Colonic mucosa (tissue), 4 donors: ENCODE measurements around the gene GPX1. TPM values are rescaled to one million over a fixed set of nuclear protein-coding genes. Genes with fewer than 3 reads are reported as not detected.
A peak's percentile ranks its signal among the peaks of the same experiment; 100 is the strongest.
"Not testable (repeated sequence)": the region's sequence is repeated elsewhere in the genome, so short reads cannot be mapped to it uniquely, and the experiment has no call there.

Experiments used
- DNase-seq: peaks from one replicate; pipeline ENCODE4 v3.0.0-alpha.2; 2020
- H3K27ac ChIP-seq: fragments of 200-600 bp; one replicate; pipeline ENCODE4 v1.8.0; 2021
- H3K27me3 ChIP-seq: fragments of 200-600 bp; one replicate; pipeline ENCODE4 v1.8.0; 2021
- H3K36me3 ChIP-seq: fragments of 200-600 bp; one replicate; pipeline ENCODE4 v1.8.0; 2021
- H3K4me1 ChIP-seq: fragments of 200-600 bp; one replicate; pipeline ENCODE4 v1.8.0; 2021; ENCODE audit warnings: mild to moderate bottlenecking
- H3K4me3 ChIP-seq: fragments of 200-600 bp; one replicate; pipeline ENCODE4 v1.8.0; 2021
- H3K9ac ChIP-seq, 2 donors: one replicate each; pipeline ENCODE4 v1.7.0; 2013; ENCODE audit warnings: control low read depth in 2 of 2, low read depth in 2 of 2, low read length in 2 of 2
- H3K9me3 ChIP-seq: fragments of 200-600 bp; one replicate; pipeline ENCODE4 v1.8.0; 2021
- CTCF ChIP-seq: fragments of 200-600 bp; IDR thresholded peaks from one replicate; pipeline ENCODE4 v1.8.0; 2022; ENCODE audit warnings: antibody characterized with exemption, mild to moderate bottlenecking
- intact Hi-C: fragments of 100-400 bp; cut with DNase I; formaldehyde crosslinking; loops from one replicate; pipeline ENCODE4 v1.14.1; 2022
- total RNA-seq, 2 donors: library from RNA; stranded (reverse); fragmentation: NEBNext Ultra II Directional in 1 of 2; extraction: Animal tissue kit (Norgen Biotek cat#: 25700) in 1 of 2; gene quantifications; one replicate each; pipeline ENCODE4 v1.2.1, GENCODE V29; 2021
- donor health status: healthy.
- donor health status: DM: no; HTN: no; CAD: no.
- donor health status: DM: no; HTN: no; CAD: no.

Gene GPX1
- 100 to 1,000 TPM; 131 to 235 TPM for total RNA-seq

GRCh38 chr3:49358217-49358883 lies at the start of gene GPX1:
Gene GPX1, minus strand, starts transcription at chr3:49358353. Its CDS starts 75 bp downstream, at chr3:49358278.
- H3K9me3 ChIP-seq = no peaks in the 10 kb centered on the region
- no peak for TF ChIP-seq CTCF
- peak within 1 kb of the TSS; percentile 60 for H3K4me3 ChIP-seq
- DNase-seq = peak; percentile 97
- H3K36me3 ChIP-seq = peaks cover 13% of the 10 kb centered on the region
- intact Hi-C loops = no loop called here
- H3K9ac ChIP-seq = peak within 1 kb of the TSS; percentile 89 to 93
- H3K27me3 ChIP-seq = no peaks in the 10 kb centered on the region
- H3K27ac ChIP-seq = peak within 1 kb of the TSS; percentile 95
- peaks cover 15% of the 10 kb centered on the region for H3K4me1 ChIP-seq

- H3K4me3 ChIP-seq = no peak overlapping the region
- TF ChIP-seq CTCF = no peak
- no peak overlapping the region for H3K9ac ChIP-seq
- DNase-seq = no peak
- intact Hi-C loops = no loop called here
- no peak overlapping the region for H3K27ac ChIP-seq
- no peaks in the 10 kb centered on the region for H3K36me3 ChIP-seq
- no peaks in the 10 kb centered on the region for H3K27me3 ChIP-seq
- no peaks in the 10 kb centered on the region for H3K9me3 ChIP-seq
- H3K4me1 ChIP-seq = peaks cover 12% of the 10 kb centered on the region
Observed at GRCh38 chr3:49406571-49407565, 48.7 kb upstream of the GPX1 start.

- H3K4me1 ChIP-seq = peaks cover 16% of the 10 kb centered on the region
- intact Hi-C loops, H3K27ac ChIP-seq, H3K36me3 ChIP-seq, H3K9me3 ChIP-seq, H3K9ac ChIP-seq, H3K27me3 ChIP-seq, H3K4me3 ChIP-seq, DNase-seq: not testable (repeated sequence)
Observed at GRCh38 chr3:49405570-49405969, 47.4 kb upstream of the GPX1 start.

- H3K4me1 ChIP-seq = peaks cover 16% of the 10 kb centered on the region
- intact Hi-C loops = no loop called here
Observed at GRCh38 chr3:49403891-49404290, 45.7 kb upstream of the GPX1 start.

GRCh38 chr3:49401766-49402165 lies 43.6 kb upstream of the GPX1 start:
- Histone ChIP-seq H3K36me3 (no peaks in the 10 kb centered on the region), H3K4me1 (peaks cover 13% of the 10 kb centered on the region), H3K9ac (peak overlapping the region in 1 of 2 donors; percentile 12), H3K27ac (no peak overlapping the region), H3K27me3 (no peaks in the 10 kb centered on the region), H3K9me3 (no peaks in the 10 kb centered on the region), H3K4me3 (no peak overlapping the region)
- intact Hi-C loops = no loop called here
- no peak for TF ChIP-seq CTCF
- DNase-seq = no peak

More at GRCh38 chr3:49403891-49404290, 45.7 kb upstream of the GPX1 start:
- H3K9ac ChIP-seq = no peak overlapping the region
- TF ChIP-seq CTCF = no peak
- H3K27ac ChIP-seq = no peak overlapping the region
- no peaks in the 10 kb centered on the region for H3K27me3 ChIP-seq
- H3K9me3 ChIP-seq = no peaks in the 10 kb centered on the region
- no peak overlapping the region for H3K4me3 ChIP-seq
- no peaks in the 10 kb centered on the region for H3K36me3 ChIP-seq
- no peak for DNase-seq
